SJCRH30 (cell line): ENCODE results near the gene CCDC188. TPM values are rescaled to one million over a fixed set of nuclear protein-coding genes. Genes with fewer than 3 reads are reported as not detected.
"Not testable (repeated sequence)": the region's sequence is repeated elsewhere in the genome, so short reads cannot be mapped to it uniquely, and the experiment has no call there.

Source experiments
- DNase-seq, 2 experiments: peaks; one replicate each; pipeline ENCODE4 v3.0.0-alpha.2; 2015 to 2020
- H3K27ac ChIP-seq: fragments of 250-450 bp; sonication (Bioruptor Pico); 2 replicates; pipeline ENCODE4 v1.5.1; 2020; ENCODE audit warnings: mild to moderate bottlenecking, moderate library complexity
- H3K27me3 ChIP-seq: fragments of 250-450 bp; sonication (Bioruptor Pico); 2 replicates; pipeline ENCODE4 v1.5.1; 2020; ENCODE audit warnings: mild to moderate bottlenecking, moderate library complexity
- H3K36me3 ChIP-seq: fragments of 250-450 bp; sonication (Bioruptor Pico); 2 replicates; pipeline ENCODE4 v1.5.1; 2020; ENCODE audit warnings: mild to moderate bottlenecking, moderate library complexity
- H3K4me1 ChIP-seq: fragments of 250-450 bp; sonication (Bioruptor Pico); 2 replicates; pipeline ENCODE4 v1.5.1; 2020; ENCODE audit warnings: mild to moderate bottlenecking, moderate library complexity
- H3K4me3 ChIP-seq: fragments of 250-450 bp; sonication (Bioruptor Pico); 2 replicates; pipeline ENCODE4 v1.5.1; 2020; ENCODE audit warnings: mild to moderate bottlenecking, moderate library complexity
- H3K9me3 ChIP-seq: fragments of 250-450 bp; sonication (Bioruptor Pico); replicated peaks from 2 replicates; pipeline ENCODE4 v1.5.1; 2020; ENCODE audit warnings: mild to moderate bottlenecking, moderate library complexity
- total RNA-seq: library from RNA; depleted of rRNA; stranded (reverse); fragments of >200 nt; shearing (Covaris generic); gene quantifications from 2 replicates; pipeline ENCODE4 v1.2.3, GENCODE V29; 2014

Gene CCDC188
- total RNA-seq, 1 experiment from 2014 or later: not detected

GRCh38 chr22:20166703-20167102, 15.8 kb upstream of the CCDC188 start:
- H3K27me3 ChIP-seq: no peaks in the 10 kb centered on the region
- H3K9me3 ChIP-seq: no peaks in the 10 kb centered on the region
- no peak overlapping the region for H3K27ac ChIP-seq
- DNase-seq: no peak
- H3K4me1 ChIP-seq: no peaks in the 10 kb centered on the region
- no peak overlapping the region for H3K4me3 ChIP-seq
- no peaks in the 10 kb centered on the region for H3K36me3 ChIP-seq

DNA sequence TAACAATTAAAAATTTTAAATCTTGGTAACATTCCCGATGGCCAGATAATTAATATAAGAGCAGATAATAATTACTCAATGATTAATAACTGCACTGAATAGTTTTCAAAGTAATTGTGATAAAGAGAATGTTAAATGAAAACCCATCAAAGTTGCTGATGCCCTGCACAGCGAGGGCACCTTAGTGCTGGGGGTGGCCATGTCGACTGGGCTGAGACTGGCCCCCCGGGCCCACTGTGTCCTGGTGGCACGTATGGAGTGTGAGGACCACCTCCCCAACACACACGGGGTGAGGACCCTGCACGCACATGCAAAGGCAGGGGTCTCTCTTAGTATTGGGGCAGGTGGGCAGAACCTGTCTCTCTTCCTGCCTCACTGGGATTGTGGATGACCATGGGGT, 15.1 kb upstream of the CCDC188 start:
- no peak for DNase-seq
- H3K36me3 ChIP-seq: no peaks in the 10 kb centered on the region
- H3K9me3 ChIP-seq: no peaks in the 10 kb centered on the region
- H3K27me3 ChIP-seq: no peaks in the 10 kb centered on the region
- H3K4me3 ChIP-seq: no peak overlapping the region
- no peak overlapping the region for H3K27ac ChIP-seq
- no peaks in the 10 kb centered on the region for H3K4me1 ChIP-seq

GRCh38 chr22:20165421-20165820, 14.6 kb upstream of the CCDC188 start:
- H3K4me1 ChIP-seq: no peaks in the 10 kb centered on the region
- H3K36me3 ChIP-seq: no peaks in the 10 kb centered on the region
- H3K27ac ChIP-seq: no peak overlapping the region
- no peak for DNase-seq
- no peaks in the 10 kb centered on the region for H3K9me3 ChIP-seq
- no peaks in the 10 kb centered on the region for H3K27me3 ChIP-seq
- H3K4me3 ChIP-seq: no peak overlapping the region

- DNase-seq: no peak
- Histone ChIP-seq H3K36me3 (no peaks in the 10 kb centered on the region), H3K4me1 (no peaks in the 10 kb centered on the region), H3K9me3 (no peaks in the 10 kb centered on the region), H3K27ac (no peak overlapping the region), H3K27me3 (no peaks in the 10 kb centered on the region), H3K4me3 (no peak overlapping the region)
Measured at GRCh38 chr22:20164863-20165262, 14.0 kb upstream of the CCDC188 start.

DNA sequence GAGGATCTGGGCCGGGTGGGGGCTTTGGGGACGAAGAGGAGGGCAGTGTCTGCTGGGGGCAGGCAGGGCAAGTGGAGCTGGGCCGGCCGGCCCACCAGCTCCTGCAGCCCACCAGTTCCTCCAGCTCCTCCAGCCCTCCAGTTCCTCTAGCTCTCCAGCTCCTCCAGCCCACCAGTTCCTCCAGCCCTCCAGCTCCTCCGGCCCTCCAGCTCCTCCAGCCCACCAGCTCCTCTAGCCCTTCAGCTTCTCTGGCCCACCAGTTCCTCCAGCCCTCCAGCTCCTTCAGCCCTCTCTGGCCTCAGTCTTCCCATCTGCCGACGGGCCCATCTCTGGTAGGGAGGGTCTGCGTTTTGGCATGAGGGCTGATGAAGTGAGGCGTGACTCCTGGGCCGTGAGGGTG, 9.2 kb upstream of the CCDC188 start:
- Histone ChIP-seq H3K27me3 (peaks cover 14% of the 10 kb centered on the region), H3K4me1 (no peaks in the 10 kb centered on the region; the same call in 1 of the 2 replicates), H3K36me3 (no peaks in the 10 kb centered on the region), H3K4me3 (no peak overlapping the region), H3K27ac (no peak overlapping the region), H3K9me3 (no peaks in the 10 kb centered on the region)
- DNase-seq: no peak

DNA sequence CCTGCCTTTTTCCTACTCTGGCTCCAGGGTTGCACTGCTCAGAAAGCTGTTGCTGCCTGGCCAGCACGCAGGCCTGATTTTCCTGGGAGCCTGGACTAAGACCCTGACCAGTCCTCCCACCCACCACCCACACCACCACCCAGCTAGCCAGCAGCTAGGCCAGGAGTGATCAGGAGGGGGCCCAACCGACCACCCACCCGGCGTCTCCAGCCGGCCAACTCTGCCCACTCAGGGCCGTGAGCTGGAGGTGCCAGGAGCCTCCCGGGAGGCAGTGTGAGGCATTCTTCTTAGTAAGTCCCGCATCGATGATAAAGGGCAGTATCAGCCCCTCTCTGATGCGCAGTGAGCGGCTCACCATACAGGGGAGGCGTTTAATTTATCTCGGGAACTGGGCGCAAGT, 8.7 kb upstream of the CCDC188 start:
- not testable (repeated sequence) for H3K27ac ChIP-seq, H3K4me1 ChIP-seq, H3K4me3 ChIP-seq, H3K9me3 ChIP-seq, H3K36me3 ChIP-seq, DNase-seq
- H3K27me3 ChIP-seq: peaks cover 14% of the 10 kb centered on the region

DNA sequence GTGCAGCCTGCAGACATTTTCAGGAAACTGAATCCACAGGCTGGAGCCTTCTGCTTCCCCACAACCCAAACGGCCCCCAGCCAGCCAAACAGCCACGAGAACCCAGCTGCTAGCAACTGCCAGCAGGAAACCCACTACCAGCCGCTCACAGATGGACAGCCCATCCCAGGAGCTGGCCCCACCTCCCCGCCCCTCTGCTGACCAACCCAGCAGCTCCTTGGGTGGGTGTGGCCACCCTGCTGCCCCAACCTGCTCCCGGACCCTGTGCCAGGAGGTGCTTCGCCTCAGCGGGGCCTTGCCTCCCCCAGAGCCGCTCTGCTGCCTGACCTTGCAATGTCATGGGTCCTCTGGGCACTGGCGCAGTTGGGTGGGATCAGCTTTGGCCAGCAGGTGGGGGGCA, 8.2 kb upstream of the CCDC188 start:
- peaks cover under 1% of the 10 kb centered on the region for H3K4me1 ChIP-seq
- no peaks in the 10 kb centered on the region for H3K36me3 ChIP-seq
- H3K4me3 ChIP-seq: no peak overlapping the region
- no peak overlapping the region for H3K27ac ChIP-seq
- peak; percentile 43 to 50 for DNase-seq
- peaks cover 14% of the 10 kb centered on the region for H3K27me3 ChIP-seq
- H3K9me3 ChIP-seq: no peaks in the 10 kb centered on the region

GRCh38 chr22:20158391-20159036, 7.7 kb upstream of the CCDC188 start:
- Histone ChIP-seq H3K4me1 (peaks cover 4% of the 10 kb centered on the region), H3K36me3 (no peaks in the 10 kb centered on the region), H3K9me3 (no peaks in the 10 kb centered on the region), H3K27ac (no peak overlapping the region), H3K4me3 (no peak overlapping the region), H3K27me3 (peaks cover 14% of the 10 kb centered on the region)
- no peak for DNase-seq

- DNase-seq: no peak
- H3K36me3 ChIP-seq: no peaks in the 10 kb centered on the region
- peaks cover 16% of the 10 kb centered on the region for H3K27me3 ChIP-seq
- H3K4me3 ChIP-seq: no peak overlapping the region
- H3K27ac ChIP-seq: no peak overlapping the region
- peaks cover 4% of the 10 kb centered on the region for H3K4me1 ChIP-seq
- H3K9me3 ChIP-seq: no peaks in the 10 kb centered on the region
Measured at GRCh38 chr22:20157430-20158183, 6.8 kb upstream of the CCDC188 start.

- peaks cover 4% of the 10 kb centered on the region for H3K4me1 ChIP-seq
- H3K27ac ChIP-seq: no peak overlapping the region
- H3K4me3 ChIP-seq: no peak overlapping the region
- H3K9me3 ChIP-seq: no peaks in the 10 kb centered on the region
- H3K36me3 ChIP-seq: no peaks in the 10 kb centered on the region
- DNase-seq: peak; percentile 70 to 83
- peaks cover 19% of the 10 kb centered on the region for H3K27me3 ChIP-seq
Measured at GRCh38 chr22:20156611-20157429, 6.0 kb upstream of the CCDC188 start.

- H3K4me1 ChIP-seq: peaks cover 4% of the 10 kb centered on the region
- H3K36me3 ChIP-seq: no peaks in the 10 kb centered on the region
- H3K4me3 ChIP-seq: no peak overlapping the region
- H3K9me3 ChIP-seq: no peaks in the 10 kb centered on the region
- DNase-seq: no peak
- no peak overlapping the region for H3K27ac ChIP-seq
- H3K27me3 ChIP-seq: peaks cover 19% of the 10 kb centered on the region
Measured at GRCh38 chr22:20156042-20156389, 5.2 kb upstream of the CCDC188 start.

DNA sequence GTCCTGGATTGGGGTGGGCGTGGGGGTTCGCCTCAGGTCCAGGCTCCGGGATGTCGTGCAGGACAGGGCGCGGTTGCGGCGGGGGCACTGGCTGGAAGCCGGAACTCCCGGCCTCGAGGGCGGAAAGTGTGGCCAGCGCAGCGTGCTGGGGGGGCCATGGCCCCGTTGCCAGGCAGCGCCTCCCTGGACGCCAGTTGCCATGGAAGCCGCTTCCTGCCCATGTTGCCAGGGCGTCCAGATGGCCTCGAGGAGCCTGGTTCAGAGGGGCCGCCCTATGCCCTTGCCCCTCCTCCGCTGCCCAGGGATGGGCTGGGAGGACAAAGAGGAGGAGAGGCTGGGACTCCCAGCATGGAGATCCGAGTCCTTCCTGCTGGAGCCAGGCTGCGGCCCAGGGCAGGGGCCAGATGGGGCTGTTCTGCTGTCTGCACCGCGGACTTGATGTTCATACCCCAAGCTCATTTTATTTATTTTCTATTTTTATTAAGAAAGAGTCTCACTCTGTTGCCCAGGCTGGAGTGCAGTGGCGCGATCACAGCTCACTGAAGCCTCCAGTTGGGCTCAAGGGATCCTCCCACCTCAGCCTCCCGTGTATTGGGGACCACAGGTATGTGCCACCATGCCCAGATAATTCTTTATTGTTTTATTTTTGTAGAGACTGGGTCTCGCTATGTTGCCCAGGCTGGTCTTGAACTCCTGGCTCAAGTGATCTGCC, 4.6 kb upstream of the CCDC188 start:
- Histone ChIP-seq H3K27ac (no peak overlapping the region), H3K9me3 (no peaks in the 10 kb centered on the region), H3K4me3 (no peak overlapping the region), H3K27me3 (peaks cover 19% of the 10 kb centered on the region), H3K36me3 (no peaks in the 10 kb centered on the region), H3K4me1 (peaks cover 4% of the 10 kb centered on the region)
- DNase-seq: peak; percentile 47 to 48

DNA sequence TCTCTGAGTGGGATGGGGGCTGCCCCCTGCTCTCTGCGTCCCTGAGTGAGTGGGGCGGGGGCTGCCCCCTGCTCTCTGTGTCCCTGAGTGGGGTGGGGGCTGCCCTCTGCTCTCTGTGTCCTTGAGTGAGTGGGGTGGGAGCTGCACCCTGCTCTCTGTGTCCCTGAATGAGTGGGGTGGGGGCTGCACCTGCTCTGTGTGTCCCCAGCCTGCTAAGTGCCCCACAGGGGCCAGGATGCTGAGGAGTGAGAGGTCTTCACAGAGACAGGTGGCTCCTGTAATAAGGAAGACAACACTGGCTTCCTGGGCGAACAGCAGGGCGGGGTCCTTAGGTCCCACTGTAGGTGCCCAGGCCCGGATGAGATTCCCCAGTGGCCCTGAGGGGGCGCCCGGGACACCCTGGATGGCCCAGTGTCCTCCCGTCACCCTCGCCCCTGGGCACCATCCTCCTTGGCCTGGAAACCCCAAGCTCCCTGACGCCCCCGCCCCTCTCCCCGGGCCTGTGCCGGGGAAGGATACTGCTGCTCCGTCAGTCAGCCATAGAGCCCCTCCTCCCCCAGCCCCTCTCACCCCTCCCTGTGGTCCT, 3.8 kb upstream of the CCDC188 start:
- H3K36me3 ChIP-seq: no peaks in the 10 kb centered on the region
- no peak overlapping the region for H3K27ac ChIP-seq
- no peak overlapping the region for H3K4me3 ChIP-seq
- H3K4me1 ChIP-seq: peaks cover 4% of the 10 kb centered on the region
- peaks cover 19% of the 10 kb centered on the region for H3K27me3 ChIP-seq
- no peak for DNase-seq
- H3K9me3 ChIP-seq: no peaks in the 10 kb centered on the region

GRCh38 chr22:20153945-20154344, 3.1 kb upstream of the CCDC188 start:
- no peak overlapping the region for H3K4me3 ChIP-seq
- H3K9me3 ChIP-seq: no peaks in the 10 kb centered on the region
- peak in 1 of 2 experiments; percentile 28 for DNase-seq
- no peak overlapping the region for H3K27ac ChIP-seq
- H3K27me3 ChIP-seq: peaks cover 18% of the 10 kb centered on the region
- H3K4me1 ChIP-seq: peaks cover 4% of the 10 kb centered on the region
- no peaks in the 10 kb centered on the region for H3K36me3 ChIP-seq
